ENCODE data around the gene CAPN9. TPM values are rescaled to one million over a fixed set of nuclear protein-coding genes. Genes with fewer than 3 reads are reported as not detected.
"Not testable (repeated sequence)": the region's sequence is repeated elsewhere in the genome, so short reads cannot be mapped to it uniquely, and the experiment has no call there.

Gene CAPN9, protein sequence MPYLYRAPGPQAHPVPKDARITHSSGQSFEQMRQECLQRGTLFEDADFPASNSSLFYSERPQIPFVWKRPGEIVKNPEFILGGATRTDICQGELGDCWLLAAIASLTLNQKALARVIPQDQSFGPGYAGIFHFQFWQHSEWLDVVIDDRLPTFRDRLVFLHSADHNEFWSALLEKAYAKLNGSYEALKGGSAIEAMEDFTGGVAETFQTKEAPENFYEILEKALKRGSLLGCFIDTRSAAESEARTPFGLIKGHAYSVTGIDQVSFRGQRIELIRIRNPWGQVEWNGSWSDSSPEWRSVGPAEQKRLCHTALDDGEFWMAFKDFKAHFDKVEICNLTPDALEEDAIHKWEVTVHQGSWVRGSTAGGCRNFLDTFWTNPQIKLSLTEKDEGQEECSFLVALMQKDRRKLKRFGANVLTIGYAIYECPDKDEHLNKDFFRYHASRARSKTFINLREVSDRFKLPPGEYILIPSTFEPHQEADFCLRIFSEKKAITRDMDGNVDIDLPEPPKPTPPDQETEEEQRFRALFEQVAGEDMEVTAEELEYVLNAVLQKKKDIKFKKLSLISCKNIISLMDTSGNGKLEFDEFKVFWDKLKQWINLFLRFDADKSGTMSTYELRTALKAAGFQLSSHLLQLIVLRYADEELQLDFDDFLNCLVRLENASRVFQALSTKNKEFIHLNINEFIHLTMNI
- polyA plus RNA-seq (ENCODE audit: insufficient read length in 3 of 3), result 1 to 10 TPM in 1 of 3 donors, under 1 TPM in 2; 0.54 to 2.6 (median 0.97) TPM

DNA sequence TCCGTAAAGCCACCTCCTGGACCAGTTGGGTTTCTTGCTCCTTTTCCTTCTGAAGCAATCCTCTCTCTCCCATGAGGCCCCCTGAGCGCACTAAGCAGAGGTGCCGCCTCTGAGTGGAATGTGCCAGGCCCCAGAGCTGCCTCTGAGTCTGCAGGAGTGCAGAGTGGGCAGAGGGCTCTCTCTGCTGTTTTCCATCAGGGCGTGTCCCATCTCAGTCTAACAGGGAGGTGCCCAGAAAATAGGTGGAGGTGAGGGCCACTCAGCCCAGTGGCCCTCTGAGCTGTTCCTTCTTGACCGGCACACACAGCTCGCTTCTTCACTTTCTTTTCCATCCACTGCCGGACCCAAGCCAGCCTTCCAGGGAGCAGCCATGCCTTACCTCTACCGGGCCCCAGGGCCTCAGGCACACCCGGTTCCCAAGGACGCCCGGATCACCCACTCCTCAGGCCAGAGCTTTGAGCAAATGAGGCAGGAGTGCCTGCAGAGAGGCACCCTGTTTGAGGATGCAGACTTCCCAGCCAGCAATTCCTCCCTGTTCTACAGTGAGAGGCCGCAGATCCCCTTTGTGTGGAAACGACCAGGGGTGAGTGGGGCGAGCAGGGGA lies at the start of gene CAPN9:
TSS of gene CAPN9 (plus strand) at position 262 of the 604 bp plus-strand sequence. CDS start at position 371, 109 bp downstream.
- DNase-seq (ENCODE audit: low read depth in 3 of 3, low spot score in 2 of 3), result no peak

DNA sequence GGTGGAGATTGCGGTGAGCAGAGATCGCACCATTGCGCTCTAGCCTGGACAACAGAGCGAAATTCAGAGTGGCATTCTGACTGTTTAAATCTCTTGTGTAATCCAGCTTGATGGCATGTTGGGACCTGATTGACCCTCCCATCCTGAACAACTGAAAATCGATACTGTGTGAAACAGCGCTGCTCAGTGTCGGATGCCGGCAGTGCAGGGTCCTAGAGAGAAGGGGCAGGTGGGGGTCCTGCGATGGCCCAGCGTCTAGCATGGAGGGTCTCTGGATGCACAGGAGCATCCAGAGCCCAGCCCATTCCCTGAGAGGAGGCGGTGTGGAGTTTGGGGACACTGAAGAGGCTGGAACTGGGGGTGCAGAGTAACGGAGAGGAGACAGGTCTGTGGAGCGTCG lies 49.1 kb upstream of the CAPN9 start:
- no peak for DNase-seq (ENCODE audit: low read depth in 3 of 3, low spot score in 2 of 3)

DNA sequence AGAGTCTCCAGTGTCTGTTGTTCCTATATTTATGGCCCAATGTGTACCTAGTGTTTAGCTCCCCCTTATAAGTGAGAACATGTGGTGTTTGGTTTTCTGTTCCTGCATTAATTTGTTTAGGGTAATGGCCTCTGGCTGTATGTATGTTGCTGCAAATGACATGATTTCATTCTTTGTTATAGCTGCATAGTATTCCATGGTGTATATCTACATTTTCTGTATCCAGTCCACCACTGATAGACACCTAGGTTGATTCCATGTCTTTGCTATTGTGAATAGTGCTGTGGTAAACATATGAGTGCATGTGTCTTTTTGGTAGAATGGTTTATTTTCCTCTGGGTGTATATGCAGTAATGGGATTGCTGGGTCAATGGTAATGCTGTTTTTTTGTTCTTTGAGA lies 48.2 kb upstream of the CAPN9 start:
- not testable (repeated sequence) for DNase-seq (ENCODE audit: low read depth in 3 of 3, low spot score in 2 of 3)

DNA sequence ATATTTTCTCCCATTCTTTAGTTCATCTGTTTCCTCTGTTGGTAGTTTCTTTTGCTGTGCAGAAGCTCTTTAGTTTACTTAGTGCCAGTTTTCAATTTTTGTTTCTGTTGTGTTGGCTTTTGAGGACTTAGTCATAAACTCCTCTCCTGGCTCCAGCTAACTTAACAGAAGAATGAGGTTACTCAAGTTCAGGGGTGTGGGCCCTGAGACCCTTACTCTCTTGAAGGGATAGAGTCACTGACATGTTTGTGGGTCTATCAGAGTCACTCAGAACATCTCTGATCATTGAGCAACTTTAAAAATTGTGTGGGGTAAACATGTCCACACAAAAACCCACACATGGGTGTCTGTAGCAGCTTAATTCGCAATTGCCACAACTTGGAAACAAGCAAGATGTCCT lies 47.5 kb upstream of the CAPN9 start:
- DNase-seq (ENCODE audit: low read depth in 3 of 3, low spot score in 2 of 3), result no peak

DNA sequence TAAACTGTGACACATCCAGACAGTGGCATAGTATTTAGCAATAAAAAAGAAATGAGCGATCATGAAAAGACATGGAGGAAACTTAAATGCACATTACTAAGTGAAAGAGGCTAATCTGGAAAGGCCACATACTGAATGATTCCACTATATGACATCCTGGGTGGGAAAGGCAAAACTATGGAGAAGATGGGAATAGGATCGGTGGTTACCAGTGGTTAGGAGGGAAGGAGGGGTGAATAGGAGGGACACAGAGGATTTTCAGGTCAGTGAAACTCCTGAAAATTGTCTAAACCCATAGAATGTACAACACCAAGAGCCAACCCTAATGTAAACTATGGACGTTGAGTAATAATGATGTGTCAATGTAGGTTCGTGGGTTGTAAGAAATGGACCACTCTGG lies 47.1 kb upstream of the CAPN9 start:
- DNase-seq (ENCODE audit: low read depth in 3 of 3, low spot score in 2 of 3), result no peak

DNA sequence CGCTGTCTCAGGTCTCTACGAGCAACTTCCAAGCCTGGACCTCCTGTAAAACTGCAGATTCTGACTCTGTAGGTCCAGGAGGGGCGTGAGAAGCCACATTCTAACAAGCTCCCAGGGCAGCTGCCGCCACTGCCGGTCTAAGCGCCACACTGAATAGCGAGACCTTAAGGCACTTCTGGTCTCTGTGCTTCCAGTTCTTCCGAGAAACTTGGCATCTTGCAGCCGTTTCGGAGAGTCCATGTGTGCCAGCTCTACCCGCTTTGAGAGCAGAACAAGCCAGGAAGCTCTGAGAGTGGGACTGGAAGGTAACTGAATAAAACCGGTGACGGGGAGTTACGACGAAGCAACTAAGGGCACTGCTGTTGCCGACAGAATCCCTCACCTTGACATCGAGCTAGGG lies 45.8 kb upstream of the CAPN9 start:
- no peak for DNase-seq (ENCODE audit: low read depth in 3 of 3, low spot score in 2 of 3)

DNA sequence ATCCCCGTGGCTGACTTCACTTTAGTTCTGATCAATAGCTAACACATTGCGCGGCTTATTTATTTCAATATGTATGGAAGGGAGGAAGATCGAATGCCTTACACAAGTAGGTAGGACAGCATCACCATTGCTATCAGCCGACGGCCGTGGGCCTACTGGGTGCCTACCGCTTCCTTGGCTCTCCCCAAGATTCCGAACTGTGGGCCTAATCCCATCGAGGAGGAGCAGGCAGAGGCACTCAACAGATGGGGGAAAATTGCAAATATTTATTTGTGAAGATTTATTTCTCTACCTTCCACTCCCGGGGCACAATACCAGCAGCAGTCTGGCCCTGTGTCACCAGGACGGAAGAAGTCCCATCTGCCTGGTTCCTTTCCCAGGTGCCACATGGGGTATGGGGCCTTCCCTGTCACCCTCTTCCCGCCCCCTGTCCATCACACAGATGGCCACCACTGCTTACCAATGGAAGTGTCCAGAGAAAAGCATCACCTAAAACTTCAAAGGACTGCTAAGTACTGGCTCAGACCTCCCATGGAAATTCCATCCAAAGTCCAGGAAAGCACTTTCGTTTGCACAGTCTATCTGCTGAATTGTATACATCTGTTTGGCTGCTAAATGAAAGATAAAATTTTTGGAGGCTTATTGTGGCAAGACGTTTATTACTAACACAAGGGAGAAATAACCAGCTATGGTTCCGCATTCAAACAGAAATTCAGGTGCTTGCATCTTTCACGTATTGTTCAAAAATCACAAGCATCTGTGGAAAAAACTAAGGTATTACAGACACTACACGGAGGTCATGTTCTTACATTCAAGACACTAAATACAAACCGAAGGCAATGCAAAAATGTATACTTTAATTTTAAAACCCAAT lies 45.1 kb upstream of the CAPN9 start:
- DNase-seq (ENCODE audit: low read depth in 3 of 3, low spot score in 2 of 3), result no peak

DNA sequence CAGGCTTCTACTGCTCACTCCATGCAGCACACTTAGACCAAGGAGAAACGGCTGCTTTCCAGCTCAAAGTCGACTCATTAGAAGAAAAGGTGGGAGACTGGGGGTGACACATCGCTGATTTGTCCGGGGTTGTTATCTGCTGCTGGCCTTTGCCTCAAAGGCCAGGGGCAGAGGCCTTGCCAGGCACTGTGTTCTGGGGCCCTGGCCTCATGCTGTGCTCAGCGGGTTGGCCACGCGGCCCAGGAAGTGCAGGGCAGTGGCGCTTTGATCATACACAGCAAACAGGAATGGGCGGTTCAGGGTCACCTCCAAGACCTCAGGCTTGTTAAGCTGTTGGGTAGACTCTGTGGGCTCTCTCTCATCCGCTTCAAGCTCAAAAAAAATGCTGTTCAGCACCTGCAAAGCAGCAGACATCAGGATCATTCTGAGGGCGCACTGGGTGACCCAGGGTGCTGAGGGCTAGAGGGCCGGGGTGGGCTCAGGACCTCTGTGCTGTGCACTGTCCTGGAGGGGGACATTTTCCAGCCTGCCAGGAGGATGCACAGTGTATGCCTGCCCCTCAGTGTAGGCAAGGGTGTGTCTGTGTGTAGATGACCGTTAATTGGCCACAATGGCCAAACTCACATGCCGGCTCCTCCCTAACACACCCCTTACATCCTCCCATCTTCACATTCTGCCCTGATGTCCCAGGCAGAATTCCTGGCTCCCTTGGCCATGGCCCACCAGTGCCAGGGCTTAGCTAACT lies 44.1 kb upstream of the CAPN9 start:
- DNase-seq (ENCODE audit: low read depth in 3 of 3, low spot score in 2 of 3), result peak in 1 of 3 donors; percentile 32

DNA sequence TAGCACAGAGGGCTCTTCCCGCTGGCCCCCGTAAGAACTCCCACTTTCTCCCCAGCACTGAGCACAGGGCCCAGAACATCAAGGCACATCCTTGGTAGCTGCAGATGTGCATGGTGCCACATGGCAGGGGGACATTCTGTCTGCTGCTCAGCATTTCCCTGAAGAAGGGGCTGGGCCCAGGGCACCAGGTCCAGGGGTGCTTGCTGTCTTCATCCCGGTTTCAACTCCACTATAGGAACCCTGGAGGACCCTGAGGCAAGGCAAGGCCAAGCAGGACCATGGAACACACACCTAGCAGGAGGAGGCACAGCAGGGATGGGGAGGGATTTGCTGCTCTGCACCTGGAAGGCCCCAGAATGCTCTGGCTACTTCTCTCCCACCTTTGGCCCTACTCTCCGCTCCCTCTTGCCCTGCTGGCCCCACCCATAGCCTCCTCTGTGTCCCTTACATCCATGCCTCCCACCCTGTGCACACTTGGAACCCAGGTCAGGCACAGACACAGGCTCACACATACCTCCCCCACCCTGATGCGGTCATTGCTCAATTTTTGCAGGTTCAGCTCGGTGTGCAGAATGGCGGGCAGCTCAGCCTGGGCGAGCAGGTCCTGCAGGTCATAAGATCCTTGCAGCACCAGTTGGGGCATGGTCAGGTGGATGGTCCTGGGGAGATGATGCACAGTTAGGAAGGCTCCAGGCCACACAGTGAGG lies 43.4 kb upstream of the CAPN9 start:
- DNase-seq (ENCODE audit: low read depth in 3 of 3, low spot score in 2 of 3), result no peak

DNA sequence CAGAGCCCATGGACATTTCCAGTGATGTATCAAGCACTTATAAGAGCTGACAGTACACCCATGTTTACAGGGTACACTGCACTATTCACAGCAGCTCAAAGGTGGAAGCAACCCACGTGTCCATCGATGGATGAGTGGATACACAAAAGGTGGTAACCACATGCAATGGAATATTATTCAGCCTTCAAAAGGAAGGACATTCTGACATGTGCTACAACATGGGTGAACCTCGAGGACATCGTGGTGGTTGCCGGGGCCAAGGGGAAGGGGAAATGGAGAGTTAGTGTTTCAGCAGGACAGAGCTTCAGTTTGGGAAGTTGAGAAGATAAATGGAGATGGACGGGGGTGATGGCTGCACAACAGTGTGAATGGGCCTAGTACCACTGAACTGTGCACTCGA lies 42.4 kb upstream of the CAPN9 start:
- DNase-seq (ENCODE audit: low read depth in 3 of 3, low spot score in 2 of 3), result no peak

DNA sequence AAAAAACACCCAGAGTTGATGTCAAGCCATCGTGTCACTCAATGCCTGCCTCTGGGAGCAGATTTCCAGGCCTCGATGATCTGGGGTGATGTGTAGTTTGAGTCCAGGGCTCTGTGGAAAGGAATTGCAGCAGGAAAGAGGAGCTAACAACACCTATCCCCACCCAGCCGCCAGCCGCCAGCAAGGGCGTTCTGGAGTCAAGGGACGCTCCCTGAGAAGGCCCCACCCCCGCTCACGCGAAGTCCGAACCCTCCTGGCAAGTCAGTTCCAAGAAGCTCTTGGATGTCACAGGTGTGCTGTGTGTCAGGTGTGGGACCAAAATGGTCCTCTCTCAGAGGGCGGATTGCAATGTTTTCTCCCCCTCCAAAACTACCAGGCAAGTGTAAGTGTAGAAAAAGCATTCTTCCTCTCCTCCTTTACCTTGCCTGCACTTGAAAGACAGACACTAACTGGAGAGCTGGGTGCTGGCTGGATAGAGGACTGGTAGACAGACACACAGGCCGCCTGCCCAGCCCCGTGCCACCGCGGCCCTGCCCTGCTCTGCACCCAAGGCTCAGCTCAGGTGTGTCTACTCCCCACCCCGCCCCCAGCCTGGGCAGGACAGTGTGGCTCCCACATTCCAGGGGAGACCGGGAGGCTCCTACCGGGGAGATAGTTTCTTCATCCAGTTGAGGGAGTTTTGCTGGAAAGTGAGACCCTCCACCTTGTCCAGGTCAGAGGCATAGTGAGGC lies 41.7 kb upstream of the CAPN9 start:
- DNase-seq (ENCODE audit: low read depth in 3 of 3, low spot score in 2 of 3), result no peak

DNA sequence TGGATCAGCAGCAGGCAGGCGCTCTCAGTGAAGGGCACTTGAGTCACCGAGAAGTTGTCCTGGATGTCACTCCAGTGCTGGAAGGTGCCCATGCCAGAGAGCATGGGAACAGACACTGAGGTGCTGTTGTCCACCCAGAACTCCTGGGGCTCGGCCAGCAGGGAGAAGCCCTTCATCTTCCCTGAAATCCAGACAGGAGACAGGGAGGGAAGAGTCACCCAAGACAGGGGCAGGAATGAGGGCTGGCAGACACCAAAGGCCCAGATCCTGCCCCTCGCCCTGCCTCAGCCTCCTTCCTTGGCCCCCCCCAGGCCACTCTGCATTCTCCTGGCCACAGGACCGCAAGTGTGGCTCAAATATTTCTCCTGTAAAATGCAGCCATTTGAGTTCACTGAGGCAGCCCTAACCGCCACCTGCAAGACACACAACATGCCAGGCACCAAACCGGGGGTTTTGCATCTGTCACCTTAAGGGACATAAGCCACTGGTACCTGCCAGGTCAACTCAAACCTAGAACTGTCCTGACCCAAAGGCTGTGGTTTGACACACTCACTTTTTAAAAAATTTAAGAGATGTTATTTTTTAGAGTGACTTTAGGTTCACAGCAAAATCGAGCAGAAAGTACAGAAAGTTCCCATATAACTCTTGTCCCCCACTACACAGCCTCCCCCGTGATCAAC lies 41.0 kb upstream of the CAPN9 start:
- no peak for DNase-seq (ENCODE audit: low read depth in 3 of 3, low spot score in 2 of 3)

DNA sequence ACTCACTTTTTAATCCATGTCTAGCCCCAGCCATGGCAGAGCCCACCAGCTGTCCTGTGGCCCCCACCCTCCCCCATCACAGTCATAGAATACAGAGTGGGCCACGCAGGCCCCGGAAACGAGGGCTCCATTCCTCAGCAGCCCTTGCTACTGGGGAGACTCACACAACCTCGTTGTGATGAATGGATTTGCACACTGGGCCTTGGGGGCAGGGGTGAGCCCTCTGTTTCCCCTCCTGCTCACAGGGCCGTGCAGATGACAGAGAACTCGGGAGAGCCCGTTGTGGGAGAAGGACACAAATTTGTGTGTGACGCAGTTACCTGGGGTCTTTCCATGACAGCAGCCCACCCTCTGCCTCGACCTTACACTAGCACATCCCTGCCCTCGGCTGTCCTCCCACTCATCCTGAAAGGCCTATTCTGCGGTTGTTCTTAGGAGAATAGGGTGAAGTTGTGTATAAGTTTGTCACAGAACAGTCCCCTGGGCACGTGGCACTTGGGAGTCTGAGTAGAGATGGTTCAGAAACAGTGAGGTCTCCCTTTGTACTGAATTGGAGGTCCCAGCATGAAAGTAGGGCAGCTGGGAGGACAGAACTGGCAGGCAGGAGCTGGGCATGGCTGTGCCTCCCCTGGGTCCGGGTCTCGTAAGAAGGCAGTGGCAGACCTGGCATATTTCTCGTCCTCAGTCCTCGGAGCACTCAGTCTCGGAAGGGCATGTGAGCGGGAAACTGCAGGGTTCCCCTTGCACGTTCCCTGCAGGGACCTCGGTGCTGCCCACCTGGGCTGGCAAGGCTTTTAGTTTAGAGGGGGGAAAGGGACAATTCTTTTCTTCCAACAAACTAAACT lies 40.1 kb upstream of the CAPN9 start:
- DNase-seq (ENCODE audit: low read depth in 3 of 3, low spot score in 2 of 3), result no peak

DNA sequence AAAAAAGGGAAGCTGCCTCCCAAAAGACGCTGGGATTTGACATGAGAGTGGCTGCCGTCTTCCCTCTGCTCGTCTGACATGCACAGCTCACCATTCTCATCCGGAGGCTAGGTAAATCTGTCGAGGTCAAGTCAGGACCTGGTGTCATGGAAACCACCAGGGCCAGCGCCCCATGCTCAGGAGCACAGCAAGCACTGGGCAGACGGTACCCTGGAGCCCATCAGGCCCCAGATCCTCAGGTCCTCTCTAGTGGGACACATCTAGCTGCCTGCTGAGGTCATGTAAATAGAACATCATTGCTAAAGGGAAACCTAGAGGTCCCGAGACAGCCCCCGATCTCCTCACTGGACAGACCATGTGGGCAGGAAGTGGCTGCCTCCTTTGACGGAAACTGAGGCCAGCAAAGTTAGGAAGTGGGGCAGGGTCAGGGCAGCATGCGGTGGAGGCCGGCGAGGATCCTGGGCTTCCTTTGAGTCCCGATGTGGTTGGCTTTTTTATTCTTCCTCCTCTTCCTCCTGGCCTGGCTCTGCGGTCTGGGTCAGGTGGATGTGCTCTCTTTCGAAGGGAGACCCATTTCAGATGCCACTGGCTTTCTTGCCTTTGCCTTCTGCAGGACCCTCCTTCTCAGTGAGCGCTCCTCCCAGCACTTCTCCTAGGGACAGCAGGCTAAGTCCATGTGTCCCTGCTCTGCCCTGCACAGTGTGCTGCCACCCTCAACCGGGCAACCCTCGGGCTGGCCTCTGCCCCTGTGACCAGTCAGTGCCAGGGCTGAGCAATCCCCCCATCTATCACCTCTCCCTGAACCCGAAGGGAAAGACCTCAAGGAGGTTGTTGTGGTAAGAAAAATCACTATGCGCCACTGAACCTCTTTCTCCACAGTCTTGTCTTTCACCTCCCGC lies 39.2 kb upstream of the CAPN9 start:
- no peak for DNase-seq (ENCODE audit: low read depth in 3 of 3, low spot score in 2 of 3)

DNA sequence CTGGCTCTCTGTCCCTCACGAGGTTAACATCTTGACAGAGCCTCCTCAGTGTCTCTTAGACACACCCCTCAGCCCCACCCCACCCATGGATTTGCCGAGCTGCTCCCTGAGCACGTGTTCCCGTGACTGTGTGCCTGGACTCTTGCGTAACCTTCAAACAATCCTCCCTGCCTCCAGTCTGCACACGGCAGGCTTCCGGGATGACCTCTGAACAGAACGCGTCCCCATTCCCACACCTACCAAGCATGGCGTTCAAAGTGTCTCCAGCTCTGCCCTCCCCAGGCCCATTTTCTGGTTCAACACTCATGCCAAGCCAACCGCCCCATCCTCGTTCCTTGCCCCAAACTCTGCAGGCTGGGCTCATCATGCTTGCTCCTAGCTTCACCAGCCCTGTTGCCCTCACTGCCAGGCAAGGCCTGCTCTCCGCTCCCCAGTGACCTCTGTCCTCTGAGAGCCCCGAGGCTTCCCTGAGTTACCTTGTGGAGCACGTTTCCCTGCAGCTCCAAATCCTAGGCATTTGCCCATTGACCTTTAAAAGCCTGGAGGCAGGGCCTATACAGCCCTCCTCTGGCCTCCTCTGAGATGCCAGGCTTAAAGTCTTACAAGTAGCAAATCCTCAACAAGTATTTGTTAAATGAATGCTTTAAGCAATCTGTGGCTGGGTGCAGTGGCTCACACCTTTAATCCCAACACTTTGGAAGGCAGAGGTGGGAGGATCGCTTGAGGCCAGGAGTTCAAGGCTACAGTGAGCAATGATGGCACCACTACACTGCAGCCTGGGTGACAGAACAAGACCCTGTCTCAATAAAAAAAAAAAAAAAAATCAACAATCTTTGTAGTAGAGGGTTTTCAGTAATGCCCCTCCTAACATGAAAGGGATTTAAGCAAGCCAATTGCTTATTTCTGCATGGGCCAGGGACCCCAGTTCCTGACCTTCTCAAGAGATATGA lies 38.3 kb upstream of the CAPN9 start:
- no peak for DNase-seq (ENCODE audit: low read depth in 3 of 3, low spot score in 2 of 3)

All from right renal cortex interstitium (tissue), 3 donors.